Measurements from ENCODE around the gene CKLF. TPM values are rescaled to one million over a fixed set of nuclear protein-coding genes. Genes with fewer than 3 reads are reported as not detected.

The CKLF gene
- total RNA-seq, 2 donors from 2014 or later: 11.5 to 22.5 TPM

GRCh38 chr16:66508914-66509496, 43.4 kb upstream of the CKLF start:
- DNase-seq (ENCODE audit: low spot score): no peak
- Histone ChIP-seq H3K27ac (no peak overlapping the region), H3K27me3 (no peaks in the 10 kb centered on the region), H3K9me3 (no peaks in the 10 kb centered on the region), H3K4me3 (no peak overlapping the region), H3K4me1 (peaks cover 0 to 35% of the 10 kb centered on the region in 2 donors), H3K36me3 (no peaks in the 10 kb centered on the region)
- TF ChIP-seq, protein P1, sequence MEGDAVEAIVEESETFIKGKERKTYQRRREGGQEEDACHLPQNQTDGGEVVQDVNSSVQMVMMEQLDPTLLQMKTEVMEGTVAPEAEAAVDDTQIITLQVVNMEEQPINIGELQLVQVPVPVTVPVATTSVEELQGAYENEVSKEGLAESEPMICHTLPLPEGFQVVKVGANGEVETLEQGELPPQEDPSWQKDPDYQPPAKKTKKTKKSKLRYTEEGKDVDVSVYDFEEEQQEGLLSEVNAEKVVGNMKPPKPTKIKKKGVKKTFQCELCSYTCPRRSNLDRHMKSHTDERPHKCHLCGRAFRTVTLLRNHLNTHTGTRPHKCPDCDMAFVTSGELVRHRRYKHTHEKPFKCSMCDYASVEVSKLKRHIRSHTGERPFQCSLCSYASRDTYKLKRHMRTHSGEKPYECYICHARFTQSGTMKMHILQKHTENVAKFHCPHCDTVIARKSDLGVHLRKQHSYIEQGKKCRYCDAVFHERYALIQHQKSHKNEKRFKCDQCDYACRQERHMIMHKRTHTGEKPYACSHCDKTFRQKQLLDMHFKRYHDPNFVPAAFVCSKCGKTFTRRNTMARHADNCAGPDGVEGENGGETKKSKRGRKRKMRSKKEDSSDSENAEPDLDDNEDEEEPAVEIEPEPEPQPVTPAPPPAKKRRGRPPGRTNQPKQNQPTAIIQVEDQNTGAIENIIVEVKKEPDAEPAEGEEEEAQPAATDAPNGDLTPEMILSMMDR (IDR thresholded peaks at IDR 0.05): no peak

DNA sequence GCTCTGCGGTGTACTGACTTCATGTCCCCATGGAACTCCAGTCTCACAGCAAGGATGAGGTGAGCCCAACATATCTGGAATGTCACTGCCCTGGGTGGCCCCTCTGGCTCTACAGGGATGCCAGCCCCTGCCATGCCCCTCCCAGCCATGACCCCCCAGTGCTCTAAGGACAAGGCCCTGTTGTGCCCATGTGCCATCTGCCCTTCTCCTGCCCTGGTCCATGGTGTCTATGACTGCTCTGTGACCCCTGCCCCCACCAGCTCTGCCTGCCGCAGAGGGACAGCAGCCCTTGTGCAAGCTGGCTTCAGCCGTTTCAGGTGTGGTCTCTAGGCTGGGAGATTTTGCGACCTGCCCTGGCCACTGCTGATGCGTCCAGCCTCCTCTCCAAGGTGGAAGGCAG, 42.8 kb upstream of the CKLF start:
- Histone ChIP-seq H3K9me3 (no peaks in the 10 kb centered on the region), H3K27me3 (no peaks in the 10 kb centered on the region), H3K27ac (no peak overlapping the region), H3K4me3 (no peak overlapping the region), H3K4me1 (peaks cover 0 to 35% of the 10 kb centered on the region in 2 donors), H3K36me3 (no peaks in the 10 kb centered on the region)
- TF ChIP-seq, protein P1 (IDR thresholded peaks at IDR 0.05): no peak
- DNase-seq (ENCODE audit: low spot score): no peak

GRCh38 chr16:66510298-66510697, 42.1 kb upstream of the CKLF start:
- TF ChIP-seq, protein P1 (IDR thresholded peaks at IDR 0.05): no peak
- H3K27me3 ChIP-seq: no peaks in the 10 kb centered on the region
- H3K4me1 ChIP-seq: peaks cover 0 to 37% of the 10 kb centered on the region in 2 donors
- DNase-seq (ENCODE audit: low spot score): no peak
- no peaks in the 10 kb centered on the region for H3K9me3 ChIP-seq
- peak overlapping the region; percentile 2 to 50 for H3K27ac ChIP-seq
- H3K4me3 ChIP-seq: no peak overlapping the region
- H3K36me3 ChIP-seq: no peaks in the 10 kb centered on the region

DNA sequence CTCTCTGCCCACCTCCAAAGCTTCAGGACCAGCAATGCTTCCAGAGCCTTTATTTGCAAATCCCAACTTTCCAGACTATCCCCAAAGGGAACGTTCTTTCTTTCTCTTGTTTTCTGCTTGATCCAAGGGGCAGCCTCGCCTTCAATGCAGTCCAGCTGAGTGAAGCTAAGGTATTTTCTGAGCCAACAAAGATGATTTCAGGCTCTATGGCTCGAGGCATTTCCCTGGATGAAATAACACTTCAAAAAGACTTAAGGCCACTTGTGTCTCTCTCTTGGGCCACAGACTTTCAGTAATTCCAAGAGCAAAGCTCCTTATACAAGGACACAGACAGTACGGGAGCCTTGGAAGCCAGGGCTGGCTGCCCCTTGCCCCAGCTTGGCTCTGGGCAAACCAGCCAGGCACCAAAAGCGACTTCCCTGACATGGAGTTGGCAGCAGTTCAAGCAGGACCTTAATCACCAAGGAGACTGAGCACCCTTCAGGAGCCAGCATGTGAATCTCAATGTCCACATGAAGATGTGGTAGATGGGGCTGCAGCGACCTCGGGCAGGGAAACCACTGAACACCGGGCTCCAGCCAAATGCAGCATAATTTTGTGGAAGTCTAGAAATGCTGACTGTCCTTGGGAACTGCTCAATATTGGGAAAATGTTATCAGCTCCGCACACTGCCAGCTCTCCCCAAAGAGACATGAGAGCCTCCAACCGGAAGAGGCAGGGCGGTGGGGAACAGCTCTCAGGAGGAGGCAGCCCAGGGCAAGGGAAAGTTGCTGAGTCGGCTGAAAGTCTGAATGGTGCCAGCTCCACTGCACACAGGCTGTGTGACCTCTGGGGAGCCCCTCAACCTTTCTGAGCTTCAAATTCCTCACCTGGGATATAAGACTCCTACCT, 41.4 kb upstream of the CKLF start:
- Histone ChIP-seq H3K36me3 (no peaks in the 10 kb centered on the region), H3K27ac (peak overlapping the region; percentile 50 to 78), H3K9me3 (no peaks in the 10 kb centered on the region), H3K27me3 (no peaks in the 10 kb centered on the region), H3K4me1 (peaks cover 0 to 44% of the 10 kb centered on the region in 2 donors), H3K4me3 (no peak overlapping the region)
- no peak for DNase-seq (ENCODE audit: low spot score)
- TF ChIP-seq, protein P1 (IDR thresholded peaks at IDR 0.05): no peak

DNA sequence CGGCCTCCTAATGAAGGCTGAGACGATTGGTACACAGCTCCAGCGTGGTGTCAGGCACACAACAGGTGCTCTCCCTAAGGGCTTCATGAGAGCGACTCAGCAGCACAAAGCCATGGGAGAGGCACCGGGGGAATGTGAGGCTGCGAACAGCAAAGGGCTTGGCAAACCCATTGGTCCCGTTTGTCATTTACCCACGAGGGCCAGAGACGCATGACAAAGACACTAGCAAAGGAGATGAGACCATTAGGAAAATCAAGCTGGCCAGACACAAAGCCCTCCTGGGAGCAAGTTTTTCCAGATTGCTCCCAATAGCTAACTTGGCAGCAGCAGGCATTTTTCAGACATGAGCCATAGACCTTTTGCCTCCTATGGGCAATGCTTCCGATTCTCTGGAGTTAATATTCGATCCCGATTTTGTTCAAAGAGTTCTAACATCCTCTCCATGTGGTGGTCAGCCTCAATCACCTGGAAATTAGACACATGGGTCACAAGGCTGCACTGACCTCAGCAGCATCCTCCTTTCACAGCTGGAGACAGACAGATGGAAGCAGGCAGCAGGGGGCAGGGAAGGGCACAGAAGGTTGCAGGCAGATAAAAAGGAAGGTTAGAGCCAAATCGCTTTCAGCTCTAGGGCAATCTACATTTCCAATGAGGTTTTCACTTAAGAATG, 40.6 kb upstream of the CKLF start:
- no peaks in the 10 kb centered on the region for H3K9me3 ChIP-seq
- H3K4me3 ChIP-seq: no peak overlapping the region
- H3K4me1 ChIP-seq: peaks cover 0 to 51% of the 10 kb centered on the region in 2 donors
- TF ChIP-seq, protein P1 (IDR thresholded peaks at IDR 0.05): peak in 1 of 2 donors; percentile 22
- no peaks in the 10 kb centered on the region for H3K27me3 ChIP-seq
- no peaks in the 10 kb centered on the region for H3K36me3 ChIP-seq
- DNase-seq (ENCODE audit: low spot score): no peak
- peak overlapping the region; percentile 50 to 78 for H3K27ac ChIP-seq

Data from right atrium auricular region (tissue), 2 donors.